ENCODE data around the gene CCNDBP1.

The CCNDBP1 gene

GRCh38 chr15:43226436-43227305 is 41.5 kb downstream of the CCNDBP1 start:
- no peak for DNase-seq (ENCODE audit: low read depth)
- H3K4me3 ChIP-seq (replicated peaks; ENCODE audit: low read depth, low read length): no peak overlapping the region
- no peak for TF ChIP-seq CTCF (IDR thresholded peaks at IDR 0.05; ENCODE audit: low read length, missing control alignments)

GRCh38 chr15:43229977-43230376 is 44.8 kb downstream of the CCNDBP1 start:
- no peak for TF ChIP-seq CTCF (IDR thresholded peaks at IDR 0.05; ENCODE audit: low read length, missing control alignments)
- no peak for DNase-seq (ENCODE audit: low read depth)
- H3K4me3 ChIP-seq (replicated peaks; ENCODE audit: low read depth, low read length): no peak overlapping the region

- TF ChIP-seq CTCF (IDR thresholded peaks at IDR 0.05; ENCODE audit: low read length, missing control alignments): no peak
Observed at GRCh38 chr15:43230640-43231115, 45.5 kb downstream of the CCNDBP1 start.

GRCh38 chr15:43232289-43232874 is 47.2 kb downstream of the CCNDBP1 start:
- H3K4me3 ChIP-seq (replicated peaks; ENCODE audit: low read depth, low read length): no peak overlapping the region
- no peak for TF ChIP-seq CTCF (IDR thresholded peaks at IDR 0.05; ENCODE audit: low read length, missing control alignments)
- no peak for DNase-seq (ENCODE audit: low read depth)

More at GRCh38 chr15:43230640-43231115, 45.5 kb downstream of the CCNDBP1 start:
- no peak for DNase-seq (ENCODE audit: low read depth)
- no peak overlapping the region for H3K4me3 ChIP-seq (replicated peaks; ENCODE audit: low read depth, low read length)

GRCh38 chr15:43235536-43235935 is 50.3 kb downstream of the CCNDBP1 start:
- TF ChIP-seq CTCF (IDR thresholded peaks at IDR 0.05; ENCODE audit: low read length, missing control alignments): no peak
- DNase-seq (ENCODE audit: low read depth): no peak
- no peak overlapping the region for H3K4me3 ChIP-seq (replicated peaks; ENCODE audit: low read depth, low read length)

- TF ChIP-seq CTCF (IDR thresholded peaks at IDR 0.05; ENCODE audit: low read length, missing control alignments): no peak
- no peak for DNase-seq (ENCODE audit: low read depth)
- no peak overlapping the region for H3K4me3 ChIP-seq (replicated peaks; ENCODE audit: low read depth, low read length)
Observed at GRCh38 chr15:43237842-43238470, 52.8 kb downstream of the CCNDBP1 start.
